H9 (cell line): ENCODE data around the gene TMEM81. TPM values are rescaled to one million over a fixed set of nuclear protein-coding genes. Genes with fewer than 3 reads are reported as not detected.

Experiments
- DNase-seq: peaks from one replicate; pipeline ENCODE4 v3.0.0-alpha.2; 2017
- H2AFZ ChIP-seq: one replicate; pipeline ENCODE4 v1.6.1; 2013; ENCODE audit warnings: mild to moderate bottlenecking, low read length, control low read depth, moderate library complexity
- H2AK5ac ChIP-seq: 2 replicates; pipeline ENCODE4 v1.6.1; 2013; ENCODE audit warnings: low read length, control low read depth, mixed read lengths; ENCODE audit not compliant: insufficient read length
- H2BK120ac ChIP-seq: one replicate; pipeline ENCODE4 v1.6.1; 2013; ENCODE audit warnings: low read depth, mild to moderate bottlenecking, low read length, control low read depth, inconsistent platforms; ENCODE audit not compliant: poor library complexity, severe bottlenecking
- H2BK12ac ChIP-seq: 2 replicates; pipeline ENCODE4 v1.6.1; 2013; ENCODE audit warnings: low read length, control low read depth, mixed read lengths, low read depth; ENCODE audit not compliant: insufficient read length
- H2BK15ac ChIP-seq: 2 replicates; pipeline ENCODE4 v1.6.1; 2013; ENCODE audit warnings: low read depth, low read length, control low read depth
- H2BK20ac ChIP-seq: one replicate; pipeline ENCODE4 v1.6.1; 2013; ENCODE audit warnings: low read depth, mild to moderate bottlenecking, low read length, control low read depth, inconsistent platforms; ENCODE audit not compliant: poor library complexity, severe bottlenecking
- H2BK5ac ChIP-seq: 2 replicates; pipeline ENCODE4 v1.6.1; 2013; ENCODE audit warnings: low read length, control low read depth, mixed read lengths; ENCODE audit not compliant: insufficient read length
- H3K14ac ChIP-seq: 2 replicates; pipeline ENCODE4 v1.6.1; 2013; ENCODE audit warnings: low read length, control low read depth; ENCODE audit not compliant: insufficient read depth
- H3K18ac ChIP-seq: 2 replicates; pipeline ENCODE4 v1.6.1; 2013; ENCODE audit warnings: low read depth, mild to moderate bottlenecking, mixed read lengths, low read length, control low read depth; ENCODE audit not compliant: insufficient read length
- H3K23ac ChIP-seq: 2 replicates; pipeline ENCODE4 v1.6.1; 2013; ENCODE audit warnings: low read length, control low read depth, mixed read lengths, low read depth; ENCODE audit not compliant: insufficient read length
- H3K23me2 ChIP-seq: 2 replicates; pipeline ENCODE4 v1.6.1; 2013; ENCODE audit warnings: low read depth, mild to moderate bottlenecking, mixed read lengths, low read length, control low read depth; ENCODE audit not compliant: insufficient read length, poor library complexity, severe bottlenecking
- H3K27ac ChIP-seq: 2 replicates; pipeline ENCODE4 v1.5.1; 2013; ENCODE audit warnings: low read length, control low read depth, mixed read lengths, low read depth; ENCODE audit not compliant: insufficient read length
- H3K27me3 ChIP-seq: 2 replicates; pipeline ENCODE4 v1.6.1; 2013; ENCODE audit warnings: low read length, control low read depth, inconsistent platforms; ENCODE audit not compliant: insufficient read depth
- H3K4ac ChIP-seq: 2 replicates; pipeline ENCODE4 v1.6.1; 2013; ENCODE audit warnings: low read depth, mild to moderate bottlenecking, control low read depth, inconsistent platforms, low read length, moderate library complexity
- H3K4me1 ChIP-seq: 2 replicates; pipeline ENCODE4 v1.6.1; 2013; ENCODE audit warnings: low read length, control low read depth, inconsistent platforms; ENCODE audit not compliant: insufficient read depth
- H3K4me2 ChIP-seq: 2 replicates; pipeline ENCODE4 v1.6.1; 2013; ENCODE audit warnings: low read length, control low read depth, mixed read lengths; ENCODE audit not compliant: insufficient read length, insufficient read depth
- H3K56ac ChIP-seq: 2 replicates; pipeline ENCODE4 v1.6.1; 2013; ENCODE audit warnings: low read depth, mild to moderate bottlenecking, mixed read lengths, low read length, control low read depth; ENCODE audit not compliant: insufficient read length
- H3K79me1 ChIP-seq: 2 replicates; pipeline ENCODE4 v1.6.1; 2013; ENCODE audit warnings: low read depth, mild to moderate bottlenecking, moderate library complexity, low read length, control low read depth, inconsistent platforms; ENCODE audit not compliant: insufficient read depth, poor library complexity, severe bottlenecking
- H3K79me2 ChIP-seq: 2 replicates; pipeline ENCODE4 v1.6.1; 2013; ENCODE audit warnings: low read length, control low read depth, inconsistent platforms; ENCODE audit not compliant: insufficient read depth
- H3K9ac ChIP-seq: 2 replicates; pipeline ENCODE4 v1.6.1; 2013; ENCODE audit warnings: low read length, control low read depth, mixed read lengths; ENCODE audit not compliant: insufficient read length; ENCODE audit errors: extremely low read depth
- H3K9me3 ChIP-seq: one replicate; pipeline ENCODE4 v1.6.1; 2013; ENCODE audit warnings: low read depth, low read length, inconsistent platforms; ENCODE audit not compliant: control insufficient read depth
- H3T11ph ChIP-seq: one replicate; pipeline ENCODE4 v1.6.1; 2013; ENCODE audit warnings: mild to moderate bottlenecking, low read length, control low read depth, inconsistent platforms
- H4K20me1 ChIP-seq: one replicate; pipeline ENCODE4 v1.6.1; 2013; ENCODE audit not compliant: control insufficient read depth, insufficient read length, insufficient read depth
- H4K5ac ChIP-seq: 2 replicates; pipeline ENCODE4 v1.6.1; 2013; ENCODE audit warnings: low read depth, mild to moderate bottlenecking, mixed read lengths, low read length, control low read depth; ENCODE audit not compliant: insufficient read length
- H4K8ac ChIP-seq: replicated peaks from 2 replicates; pipeline ENCODE4 v1.6.1; 2013; ENCODE audit warnings: low read length, control low read depth, mixed read lengths, low read depth; ENCODE audit not compliant: insufficient read length
- H4K91ac ChIP-seq: 2 replicates; pipeline ENCODE4 v1.6.1; 2013; ENCODE audit warnings: low read depth, mild to moderate bottlenecking, moderate library complexity, mixed read lengths, low read length, control low read depth; ENCODE audit not compliant: insufficient read length
- H3K27ac Mint-ChIP-seq, 3 experiments: 2 replicates in 2 of 3; 3 replicates in 1 of 3; pipeline ENCODE4 v1.8.0; 2020 to 2021; ENCODE audit warnings: mixed read lengths in 3 of 3, mild to moderate bottlenecking in 1 of 3, moderate library complexity in 1 of 3
- H3K27me3 Mint-ChIP-seq: 2 replicates; pipeline ENCODE4 v1.8.0; 2021; ENCODE audit warnings: low read depth, mild to moderate bottlenecking, moderate library complexity, mixed read lengths
- H3K36me3 Mint-ChIP-seq, 3 experiments: 2 replicates in 2 of 3; 3 replicates in 1 of 3; pipeline ENCODE4 v1.8.0; 2020 to 2021; ENCODE audit warnings: low read depth in 3 of 3, mixed read lengths in 3 of 3; ENCODE audit not compliant: insufficient read depth in 1 of 3
- H3K4me1 Mint-ChIP-seq, 2 experiments: 2 replicates each; pipeline ENCODE4 v1.8.0; 2020; ENCODE audit warnings: mixed read lengths in 2 of 2
- H3K4me3 Mint-ChIP-seq, 2 experiments: 2 replicates in 1 of 2; 3 replicates in 1 of 2; pipeline ENCODE4 v1.8.0; 2020 to 2021; ENCODE audit warnings: mild to moderate bottlenecking in 2 of 2, mixed read lengths in 2 of 2, moderate library complexity in 1 of 2
- H3K9me3 Mint-ChIP-seq, 2 experiments: 2 replicates in 1 of 2; 3 replicates in 1 of 2; pipeline ENCODE4 v1.8.0; 2020; ENCODE audit warnings: mild to moderate bottlenecking in 2 of 2, mixed read lengths in 2 of 2, moderate library complexity in 1 of 2
- CTCF ChIP-seq: fragments of 200-600 bp; sonication (generic); conservative IDR thresholded peaks from 3 replicates; pipeline ENCODE4 v1.8.0; 2021; ENCODE audit warnings: antibody characterized with exemption, mild to moderate bottlenecking
- WGBS: extraction: QIAGEN DNeasy Blood & Tissue Kit; methylation state at CpG from one replicate; pipeline ENCODE4 v1.1.7; 2013; ENCODE audit warnings: missing lambda C conversion rate, low lambda C conversion rate, mixed read lengths; ENCODE audit not compliant: insufficient read length; ENCODE audit errors: extremely low coverage; 5-methylcytosine and 5-hydroxymethylcytosine counted together
- total RNA-seq: library from RNA; stranded (reverse); gene quantifications from 2 replicates; pipeline ENCODE4 v1.2.1, GENCODE V29; 2021

TMEM81 gene
- total RNA-seq, 1 experiment from 2014 or later = 3.0 TPM

GRCh38 chr1:205064301-205064700 lies 20.0 kb downstream of the TMEM81 start:
- H3K4ac ChIP-seq = no peak overlapping the region
- no peak overlapping the region for H3K23ac ChIP-seq
- Mint-ChIP-seq H3K4me3 (no peak overlapping the region), H3K27ac (no peak overlapping the region), H3K27me3 (peaks cover 3% of the 10 kb centered on the region; the same call in 1 of the 2 replicates), H3K4me1 (peaks cover 4% of the 10 kb centered on the region in 2 experiments), H3K36me3 (no peaks in the 10 kb centered on the region), H3K9me3 (no peaks in the 10 kb centered on the region)
- WGBS = no CpG with 5 or more reads among the region's 11 CpGs
- no peak overlapping the region for H3T11ph ChIP-seq
- no peak overlapping the region for H2BK5ac ChIP-seq
- no peak overlapping the region for H3K14ac ChIP-seq
- no peaks in the 10 kb centered on the region for H4K20me1 ChIP-seq
- H2BK120ac ChIP-seq = no peak overlapping the region
- H2BK20ac ChIP-seq = no peak overlapping the region
- no peak overlapping the region for H4K91ac ChIP-seq
- H2AK5ac ChIP-seq = no peak overlapping the region
- no peak overlapping the region for H3K18ac ChIP-seq
- no peak for DNase-seq
- no peak overlapping the region for H4K5ac ChIP-seq
- H3K79me2 ChIP-seq = no peaks in the 10 kb centered on the region
- no peak overlapping the region for H2AFZ ChIP-seq
- H3K23me2 ChIP-seq = peaks cover 3% of the 10 kb centered on the region
- no peak overlapping the region for H3K4me2 ChIP-seq
- no peak overlapping the region for H3K9ac ChIP-seq
- no peak overlapping the region for H3K27ac ChIP-seq
- no peak overlapping the region for H2BK15ac ChIP-seq
- H4K8ac ChIP-seq = no peak overlapping the region
- no peaks in the 10 kb centered on the region for H3K4me1 ChIP-seq
- H2BK12ac ChIP-seq = no peak overlapping the region
- no peaks in the 10 kb centered on the region for H3K27me3 ChIP-seq
- H3K79me1 ChIP-seq = no peaks in the 10 kb centered on the region
- no peaks in the 10 kb centered on the region for H3K9me3 ChIP-seq
- H3K56ac ChIP-seq = no peak overlapping the region
- TF ChIP-seq CTCF = no peak
